ENCODE measurements around the gene NDN.
"Not testable (repeated sequence)": the region's sequence is repeated elsewhere in the genome, so short reads cannot be mapped to it uniquely, and the experiment has no call there.

The NDN gene

GRCh38 chr15:23687143-23687470, at the start of gene NDN:
TSS of gene NDN (minus strand) at chr15:23687305. CDS start at chr15:23687217, 88 bp downstream.
- peak; percentile 80 for DNase-seq (ENCODE audit: low spot score)

- no peak for DNase-seq (ENCODE audit: low spot score)
Measured at GRCh38 chr15:23736033-23736673, 49.0 kb upstream of the NDN start.

GRCh38 chr15:23734862-23735261, 47.8 kb upstream of the NDN start:
- no peak for DNase-seq (ENCODE audit: low spot score)

- not testable (repeated sequence) for DNase-seq (ENCODE audit: low spot score)
Measured at GRCh38 chr15:23713874-23714656, 27.0 kb upstream of the NDN start.

- no peak for DNase-seq (ENCODE audit: low spot score)
Measured at GRCh38 chr15:23708332-23708731, 21.2 kb upstream of the NDN start.

GRCh38 chr15:23695282-23695681, 8.2 kb upstream of the NDN start:
- no peak for DNase-seq (ENCODE audit: low spot score)

GRCh38 chr15:23694592-23694991, 7.5 kb upstream of the NDN start:
- no peak for DNase-seq (ENCODE audit: low spot score)

- DNase-seq (ENCODE audit: low spot score), result peak; percentile 88
Measured at GRCh38 chr15:23690450-23690852, 3.3 kb upstream of the NDN start.

- DNase-seq (ENCODE audit: low spot score), result no peak
Measured at GRCh38 chr15:23690015-23690414, 2.9 kb upstream of the NDN start.

GRCh38 chr15:23686466-23687142, 501 bp downstream of the NDN start:
- no peak for DNase-seq (ENCODE audit: low spot score)

GRCh38 chr15:23671481-23671880, 15.6 kb downstream of the NDN start:
- no peak for DNase-seq (ENCODE audit: low spot score)

- DNase-seq (ENCODE audit: low spot score), result no peak
Measured at GRCh38 chr15:23670970-23671369, 16.1 kb downstream of the NDN start.

GRCh38 chr15:23663232-23663631, 23.9 kb downstream of the NDN start:
- no peak for DNase-seq (ENCODE audit: low spot score)

GRCh38 chr15:23648920-23649515, 38.1 kb downstream of the NDN start:
- DNase-seq (ENCODE audit: low spot score), result no peak

GRCh38 chr15:23647421-23648370, 39.4 kb downstream of the NDN start, which contains the start of gene MAGEL2:
TSS of gene MAGEL2 (minus strand) at chr15:23647867. CDS start at chr15:23647742, 125 bp downstream.
- DNase-seq (ENCODE audit: low spot score), result peak; percentile 77

GRCh38 chr15:23647001-23647295, 40.2 kb downstream of the NDN start:
- no peak for DNase-seq (ENCODE audit: low spot score)

- no peak for DNase-seq (ENCODE audit: low spot score)
Measured at GRCh38 chr15:23646165-23647000, 40.7 kb downstream of the NDN start.

- no peak for DNase-seq (ENCODE audit: low spot score)
Measured at GRCh38 chr15:23645371-23646164, 41.5 kb downstream of the NDN start.

GRCh38 chr15:23644829-23645228, 42.3 kb downstream of the NDN start:
- DNase-seq (ENCODE audit: low spot score), result no peak
